DMS79 (cell line): Measurements from ENCODE around the gene KRTAP29-1.

ENCODE experiments used
- DNase-seq: peaks from one replicate; lab custom pipeline; 2025; lab: John Stamatoyannopoulos, UW

KRTAP29-1 gene

DNA sequence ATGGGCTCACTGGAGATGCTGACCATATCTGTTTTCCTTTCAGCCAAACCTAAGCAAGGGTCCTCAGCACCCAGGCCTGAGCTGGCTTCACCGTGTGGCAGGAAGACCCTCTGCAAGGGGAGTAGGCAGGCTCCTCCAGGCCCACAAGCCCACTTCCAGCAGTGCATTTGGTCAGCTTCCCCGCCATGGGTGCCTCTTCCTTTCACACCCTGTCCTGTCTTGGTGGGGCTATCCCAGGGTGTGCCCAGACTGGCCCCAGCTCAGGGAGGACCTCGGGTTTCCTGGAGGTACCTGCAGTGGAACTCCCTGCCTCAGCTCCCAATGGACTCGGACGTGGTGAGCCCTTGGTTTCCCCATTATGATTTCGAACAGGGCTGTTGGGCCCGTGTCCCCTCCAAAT, 25.6 kb upstream of the KRTAP29-1 start:
- no peak for DNase-seq

GRCh38 chr17:41327411-41328120, 24.9 kb upstream of the KRTAP29-1 start:
- no peak for DNase-seq

DNA sequence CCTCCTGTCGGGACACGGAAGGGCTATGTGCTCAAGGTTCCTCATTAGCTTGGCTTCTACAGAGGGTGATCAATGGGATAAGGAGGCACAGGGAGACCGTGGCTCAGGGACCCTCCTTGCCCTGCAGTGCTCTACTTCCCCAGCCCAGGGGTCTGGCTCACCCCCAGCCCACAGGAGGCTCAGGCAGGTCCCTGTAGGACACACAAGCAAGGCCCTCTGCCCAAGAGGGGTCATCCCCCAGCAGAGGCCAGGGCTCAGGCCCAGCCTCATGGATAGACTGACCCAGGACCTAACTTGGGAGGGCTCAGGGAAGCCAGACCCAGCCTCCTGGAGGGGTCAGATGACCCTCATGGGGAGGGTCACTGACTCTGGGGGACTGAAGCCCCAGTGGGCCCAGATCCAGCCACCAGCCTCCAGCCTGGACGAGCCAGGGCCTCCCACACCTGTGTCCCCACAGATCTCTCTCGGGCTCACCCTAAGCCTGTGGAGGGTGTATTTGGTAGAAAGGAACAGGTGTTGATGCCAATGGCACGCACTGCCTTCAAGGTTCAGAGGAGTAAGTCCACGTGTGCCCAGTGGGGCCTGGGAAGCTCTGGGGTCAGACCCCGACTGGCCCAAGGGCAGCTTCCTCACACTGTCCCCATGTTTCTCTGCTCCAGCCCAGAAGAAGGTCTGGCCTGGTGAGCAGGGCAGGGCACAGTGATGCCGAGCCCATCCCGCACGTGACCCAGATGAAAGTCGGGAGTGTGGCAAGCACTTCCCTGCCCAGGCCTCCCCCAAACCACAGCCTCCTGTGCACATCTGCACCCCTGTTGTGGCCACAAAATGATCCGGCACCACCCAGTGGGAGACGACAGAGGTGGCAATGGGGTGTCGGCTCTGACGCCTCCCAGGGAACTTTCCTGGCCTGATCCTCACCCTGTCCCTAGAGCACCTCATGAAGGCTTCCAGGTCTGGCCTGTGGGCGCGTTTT, 23.8 kb upstream of the KRTAP29-1 start:
- DNase-seq: no peak

- no peak for DNase-seq
Measured at GRCh38 chr17:41325611-41326010, 23.0 kb upstream of the KRTAP29-1 start.

DNA sequence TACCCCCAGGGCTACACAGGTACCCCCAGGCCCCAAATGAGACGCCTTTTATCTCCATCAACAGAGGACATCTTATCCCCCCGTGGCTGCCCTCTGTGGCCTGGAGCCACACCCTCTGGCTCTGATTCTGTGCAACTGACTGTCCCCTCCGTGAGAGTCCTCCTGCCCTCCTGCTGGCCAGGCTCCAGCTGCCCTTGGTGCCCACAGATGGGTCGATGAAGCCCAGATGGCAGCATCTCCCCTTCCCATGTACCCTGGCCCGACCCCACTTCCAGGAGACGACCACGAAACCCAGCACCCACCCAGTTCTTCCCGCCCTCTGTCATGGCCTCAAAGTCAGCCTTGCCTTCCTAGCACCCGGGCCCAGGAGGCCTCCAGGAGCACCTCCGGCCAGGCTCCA, 22.5 kb upstream of the KRTAP29-1 start:
- DNase-seq: no peak

- no peak for DNase-seq
Measured at GRCh38 chr17:41324180-41325075, 21.8 kb upstream of the KRTAP29-1 start.

GRCh38 chr17:41322903-41323895, 20.5 kb upstream of the KRTAP29-1 start:
- DNase-seq: no peak

DNA sequence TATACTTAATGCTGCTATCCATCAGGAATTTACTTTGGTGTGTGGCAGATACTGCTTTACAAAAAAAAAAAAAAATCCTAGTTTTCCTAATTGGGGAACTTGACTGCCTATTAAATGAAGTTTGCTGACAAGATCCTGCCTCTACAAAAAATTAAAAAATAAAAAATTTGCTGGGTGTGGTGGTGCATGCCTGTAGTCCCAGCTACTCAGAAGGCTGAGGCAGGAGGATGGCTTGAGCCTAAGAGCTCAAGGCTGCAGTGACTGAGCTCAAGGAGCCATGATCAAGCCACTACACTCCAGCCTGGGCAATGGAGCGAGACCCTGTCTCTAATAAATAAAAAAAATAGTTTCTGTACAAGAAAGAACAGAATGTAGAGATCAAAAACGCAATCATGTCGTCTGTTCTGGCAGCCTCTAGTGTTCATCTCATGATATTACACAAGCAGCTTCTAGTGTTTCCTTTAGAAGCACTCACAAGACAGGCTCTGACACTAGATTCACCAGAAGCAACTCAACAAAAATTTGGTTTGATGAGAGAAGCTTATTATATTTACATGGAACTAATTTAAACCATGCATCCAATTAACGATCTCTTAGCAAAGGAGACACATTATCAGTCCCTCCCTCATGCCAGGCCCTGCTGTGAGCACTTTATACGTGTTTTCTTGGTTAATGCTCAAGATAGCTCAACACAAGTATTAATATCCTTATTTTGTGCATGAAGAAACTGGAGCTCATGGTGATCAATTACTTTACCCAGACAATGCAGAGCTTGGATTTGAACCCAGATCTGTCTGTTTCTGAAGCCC, 19.6 kb upstream of the KRTAP29-1 start:
- no peak for DNase-seq

DNA sequence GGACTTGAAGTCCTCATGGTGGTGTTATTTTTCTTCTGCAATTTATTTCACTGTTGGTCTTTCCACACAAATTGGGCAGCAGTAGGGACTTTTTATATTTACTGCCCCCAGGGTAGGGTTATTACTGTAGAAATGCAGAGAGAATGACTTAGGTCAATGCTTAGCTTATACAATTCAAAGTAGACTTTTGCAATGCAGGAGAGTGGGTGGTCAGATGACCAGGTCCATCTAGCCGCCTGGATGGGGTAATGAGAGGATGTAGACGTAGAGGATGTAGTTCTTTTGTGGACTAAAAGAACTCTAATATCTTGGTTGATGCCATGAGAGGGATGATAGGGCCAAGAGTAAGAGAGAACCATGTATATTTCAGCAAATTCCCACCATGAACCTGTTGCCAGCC, 15.6 kb upstream of the KRTAP29-1 start:
- no peak for DNase-seq

GRCh38 chr17:41315814-41316445, 13.3 kb upstream of the KRTAP29-1 start:
- no peak for DNase-seq

- DNase-seq: no peak
Measured at GRCh38 chr17:41315204-41315794, 12.6 kb upstream of the KRTAP29-1 start, which contains the start of gene KRTAP17-1. Gene KRTAP17-1 (minus strand): TSS chr17:41315710. CDS start chr17:41315650, 60 bp downstream.

- DNase-seq: no peak
Measured at GRCh38 chr17:41311111-41311510, 8.5 kb upstream of the KRTAP29-1 start.

GRCh38 chr17:41308918-41309359, 6.3 kb upstream of the KRTAP29-1 start, which contains the start of gene KRTAP16-1:
Gene KRTAP16-1 (minus strand): TSS chr17:41309309. CDS start chr17:41309253, 56 bp downstream.
- DNase-seq: no peak

DNA sequence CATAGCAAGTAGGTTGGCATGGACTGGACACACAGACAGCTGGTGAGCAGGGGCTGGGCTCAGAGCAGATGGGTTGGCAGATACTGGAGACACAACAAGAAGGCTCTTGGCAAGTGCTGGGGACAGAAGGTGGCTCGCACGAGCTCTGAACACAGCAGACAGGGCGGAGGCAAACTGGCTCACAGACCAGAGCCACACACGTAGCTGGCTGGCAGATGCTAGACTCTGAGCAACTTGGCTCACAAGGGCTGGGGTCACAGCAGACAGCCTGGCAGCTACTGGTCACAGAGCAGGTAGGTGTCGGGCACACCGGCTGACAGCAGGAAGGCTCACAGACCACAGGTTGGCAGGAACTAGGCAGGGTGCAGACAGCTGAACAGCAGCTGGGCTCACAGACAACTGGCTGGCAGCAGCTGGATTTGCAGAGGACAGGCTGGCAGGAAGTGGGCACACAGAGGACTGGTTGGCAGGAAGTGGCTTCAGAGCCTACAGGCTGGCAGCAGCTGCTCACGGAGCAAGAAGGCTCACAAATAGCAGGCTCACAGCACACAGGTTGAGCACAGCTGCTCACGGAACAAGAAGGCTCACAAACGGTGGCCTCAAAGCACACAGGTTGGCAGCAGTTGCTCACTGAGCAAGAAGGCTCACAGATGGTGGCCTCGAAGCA, 5.7 kb upstream of the KRTAP29-1 start:
- no peak for DNase-seq

DNA sequence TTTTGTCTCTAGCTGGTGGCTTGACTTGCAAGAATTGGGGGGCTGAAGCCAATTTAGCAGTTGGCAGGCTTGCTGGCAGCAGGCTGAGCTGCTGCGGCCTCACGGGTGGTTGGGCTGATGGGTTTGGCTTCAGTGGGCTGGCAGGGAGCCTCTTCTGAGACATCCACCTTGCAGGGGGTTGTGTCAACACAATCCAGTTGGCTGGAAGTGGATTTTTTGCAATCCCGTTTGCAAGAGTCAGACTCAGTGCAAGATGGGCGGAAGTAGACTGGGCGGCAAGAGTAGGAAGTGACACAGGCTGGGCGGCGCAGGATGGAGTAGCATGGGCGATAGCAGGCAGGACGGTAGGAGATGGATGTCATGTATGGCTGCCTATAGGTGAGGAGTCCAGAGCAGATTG, 5.0 kb upstream of the KRTAP29-1 start:
- no peak for DNase-seq

DNA sequence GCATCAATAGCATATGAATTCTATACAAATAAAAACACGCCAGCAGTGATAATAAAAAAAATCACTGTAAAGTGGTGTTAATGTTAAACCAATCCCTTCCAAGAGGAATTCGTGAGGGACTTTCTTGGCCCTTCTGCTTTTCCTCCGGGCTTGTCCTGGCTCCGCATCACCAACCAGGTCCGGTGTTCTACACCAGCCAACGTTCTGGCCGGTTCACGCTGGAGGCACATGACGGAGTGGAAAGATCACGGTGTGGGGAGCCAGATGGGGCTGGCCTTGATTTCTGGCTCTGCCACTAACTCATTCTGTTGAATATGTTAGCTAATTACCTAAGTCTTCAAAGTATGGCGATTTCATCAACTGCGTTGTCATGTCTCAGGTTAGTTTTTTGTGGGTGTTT, 1.4 kb upstream of the KRTAP29-1 start:
- DNase-seq: no peak

GRCh38 chr17:41302981-41303380, 330 bp upstream of the KRTAP29-1 start:
- DNase-seq: no peak

- peak; percentile 74 for DNase-seq
Measured at GRCh38 chr17:41301204-41301790, 1.4 kb downstream of the KRTAP29-1 start.
